Fibroblast of lung (primary cell): Measurements from ENCODE around the gene LUC7L3.

ENCODE experiments used
- EZH2 ChIP-seq: IDR thresholded peaks from 2 replicates; pipeline ENCODE4 v1.5.1; 2012; ENCODE audit warnings: low read length, control low read depth, mild to moderate bottlenecking; ENCODE audit errors: missing control alignments
- TF ChIP-seq, protein P1 (sequence below), 2 donors: IDR thresholded peaks in 1 of 2; conservative IDR thresholded peaks in 1 of 2; 1 replicate in 1 of 2; 2 replicates in 1 of 2; pipeline ENCODE4 v1.5.1; 2011 to 2012; ENCODE audit warnings: low read length in 2 of 2, control low read depth in 1 of 2, inconsistent platforms in 1 of 2, low read depth in 1 of 2, mild to moderate bottlenecking in 1 of 2

- TF ChIP-seq EZH2: no peak
- TF ChIP-seq, protein P1, sequence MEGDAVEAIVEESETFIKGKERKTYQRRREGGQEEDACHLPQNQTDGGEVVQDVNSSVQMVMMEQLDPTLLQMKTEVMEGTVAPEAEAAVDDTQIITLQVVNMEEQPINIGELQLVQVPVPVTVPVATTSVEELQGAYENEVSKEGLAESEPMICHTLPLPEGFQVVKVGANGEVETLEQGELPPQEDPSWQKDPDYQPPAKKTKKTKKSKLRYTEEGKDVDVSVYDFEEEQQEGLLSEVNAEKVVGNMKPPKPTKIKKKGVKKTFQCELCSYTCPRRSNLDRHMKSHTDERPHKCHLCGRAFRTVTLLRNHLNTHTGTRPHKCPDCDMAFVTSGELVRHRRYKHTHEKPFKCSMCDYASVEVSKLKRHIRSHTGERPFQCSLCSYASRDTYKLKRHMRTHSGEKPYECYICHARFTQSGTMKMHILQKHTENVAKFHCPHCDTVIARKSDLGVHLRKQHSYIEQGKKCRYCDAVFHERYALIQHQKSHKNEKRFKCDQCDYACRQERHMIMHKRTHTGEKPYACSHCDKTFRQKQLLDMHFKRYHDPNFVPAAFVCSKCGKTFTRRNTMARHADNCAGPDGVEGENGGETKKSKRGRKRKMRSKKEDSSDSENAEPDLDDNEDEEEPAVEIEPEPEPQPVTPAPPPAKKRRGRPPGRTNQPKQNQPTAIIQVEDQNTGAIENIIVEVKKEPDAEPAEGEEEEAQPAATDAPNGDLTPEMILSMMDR (conservative IDR thresholded peaks at IDR 0.05 in 1 of 2, IDR thresholded peaks at IDR 0.05 in 1 of 2; ENCODE audit: low read depth in 1 of 2, low read length in 2 of 2): no peak
These were observed 29.8 kb downstream of the LUC7L3 start for GRCh38 chr17:50749245-50749644.
